DLD1 (cell line): ENCODE data around the gene MICOS13.

Source experiments
- in situ Hi-C: cut with HindIII; loops from 2 replicates; pipeline ENCODE4 v1.10.0; 2017; ENCODE audit warnings: low sequenced_read_pairs

MICOS13 gene

DNA sequence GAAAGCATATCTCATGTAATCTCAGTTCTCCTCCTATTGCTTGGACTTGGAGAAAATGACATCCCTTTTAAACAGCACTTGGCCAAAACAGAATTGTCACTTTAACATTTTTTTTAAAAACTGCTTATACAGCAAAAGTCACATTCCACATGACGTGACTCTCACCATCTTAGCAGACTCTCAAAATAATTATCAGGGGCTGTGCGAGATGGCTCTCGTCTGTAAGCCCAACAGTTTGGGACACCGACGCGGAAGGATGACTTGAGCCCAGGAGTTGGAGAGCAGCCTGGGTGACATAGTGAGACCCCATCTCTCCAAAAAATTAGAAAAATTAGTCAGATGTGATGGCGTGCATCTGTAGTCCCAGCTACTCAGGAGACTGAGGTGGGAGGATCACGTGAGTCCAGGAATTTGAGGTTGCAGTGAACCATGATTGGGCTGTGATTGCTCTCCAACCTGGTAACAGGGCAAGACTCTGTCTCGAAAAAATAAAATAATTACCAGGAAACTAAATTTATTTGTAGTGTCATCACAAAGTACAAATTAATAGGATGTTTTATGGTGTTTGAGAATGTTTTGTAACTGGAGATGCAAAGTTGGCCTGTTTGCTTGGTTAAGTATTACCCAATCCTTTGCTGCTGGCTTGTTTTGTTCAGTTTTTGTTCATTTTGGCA, 48.6 kb downstream of the MICOS13 start:
- in situ Hi-C loops, result no loop called here

DNA sequence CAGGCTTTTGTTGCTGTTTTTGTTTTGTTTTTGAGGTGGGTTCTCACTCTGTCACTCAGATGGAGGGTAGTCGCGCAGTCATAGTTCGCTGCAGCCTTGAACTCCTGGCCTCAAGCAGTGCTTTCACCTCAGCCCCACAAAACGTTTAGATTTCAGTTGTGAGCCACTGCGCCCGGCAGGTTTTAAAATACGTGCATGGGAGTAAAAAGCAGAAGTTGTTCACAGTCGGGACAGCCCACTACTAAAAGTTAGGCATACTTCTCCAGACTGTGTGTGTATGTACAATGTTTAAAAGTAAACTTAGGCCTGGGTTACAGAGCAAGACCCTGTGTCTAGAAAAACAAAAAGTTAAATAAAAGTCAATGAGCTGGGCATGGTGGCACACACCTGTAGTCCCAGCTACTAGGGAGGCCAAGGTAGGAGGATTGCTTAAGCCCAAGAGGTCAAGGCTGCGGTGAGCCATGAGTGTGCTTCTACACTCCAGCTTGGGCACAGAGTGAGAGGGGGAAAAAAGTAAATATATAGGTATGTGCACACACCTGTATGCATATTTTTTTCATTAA, 51.3 kb downstream of the MICOS13 start:
- in situ Hi-C loops, result no loop called here

DNA sequence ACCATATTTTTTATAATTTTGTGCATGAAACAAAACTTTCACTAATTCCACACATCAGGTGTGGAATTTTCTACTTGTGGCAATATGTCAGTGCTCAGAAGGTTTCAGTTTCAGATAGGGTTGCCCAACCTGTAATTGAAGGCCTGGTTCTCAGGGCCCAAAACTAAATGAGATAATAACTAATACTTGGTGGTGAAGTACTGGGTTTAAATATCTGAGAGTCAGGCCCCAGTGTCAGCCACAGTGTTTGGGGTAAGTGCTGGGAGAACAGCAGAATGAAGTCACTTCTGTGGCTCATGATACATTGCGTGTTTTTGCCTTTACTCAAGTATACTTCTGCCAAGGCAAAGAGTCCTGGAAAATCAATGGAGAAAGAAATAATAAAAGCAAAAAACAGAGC, 51.9 kb downstream of the MICOS13 start:
- in situ Hi-C loops, result no loop called here
